Testis (tissue), 3 donors: ENCODE data around the gene SEMA6A. TPM values are rescaled to one million over a fixed set of nuclear protein-coding genes. Genes with fewer than 3 reads are reported as not detected.

ENCODE experiments used
- DNase-seq: peaks from one replicate; pipeline ENCODE4 v3.0.0-alpha.2; 2019
- H3K27ac ChIP-seq, 2 donors: fragments of 200-600 bp; sonication (generic); one replicate each; pipeline ENCODE4 v1.5.1; 2019
- H3K27me3 ChIP-seq: fragments of 200-600 bp; sonication (generic); one replicate; pipeline ENCODE4 v1.5.1; 2019
- H3K36me3 ChIP-seq: fragments of 200-600 bp; sonication (generic); one replicate; pipeline ENCODE4 v1.5.1; 2017; ENCODE audit warnings: low read depth; ENCODE audit errors: missing control alignments
- H3K4me1 ChIP-seq: fragments of 200-600 bp; sonication (generic); one replicate; pipeline ENCODE4 v1.5.1; 2019
- H3K4me3 ChIP-seq, 2 donors: fragments of 200-600 bp; sonication (generic); one replicate each; pipeline ENCODE4 v1.5.1; 2017 to 2019
- H3K9me3 ChIP-seq: fragments of 200-600 bp; sonication (generic); one replicate; pipeline ENCODE4 v1.5.1; 2017
- CTCF ChIP-seq, 3 experiments: fragments of 450-650 bp in 2 of 3; fragments of 200-600 bp in 1 of 3; sonication (generic) in 1 of 3; IDR thresholded peaks; one replicate each; pipeline ENCODE4 v1.5.1; 2016 to 2019; ENCODE audit warnings: antibody characterized with exemption in 3 of 3, mild to moderate bottlenecking in 2 of 3, moderate library complexity in 1 of 3
- POLR2A ChIP-seq: fragments of 450-650 bp; IDR thresholded peaks from one replicate; pipeline ENCODE4 v1.6.1; 2017; ENCODE audit warnings: antibody characterized with exemption, mild to moderate bottlenecking, moderate library complexity
- WGBS, 2 donors: methylation state at CpG; one replicate each; pipeline ENCODE4 v1.1.5; 2018; 5-methylcytosine and 5-hydroxymethylcytosine counted together
- intact Hi-C: fragments of 100-400 bp; cut with DNase I; formaldehyde crosslinking; loops from one replicate; pipeline ENCODE4 v1.15.1; 2023; ENCODE audit warnings: low total_unique reads
- polyA plus RNA-seq: library from polyadenylated mRNA; stranded (reverse); fragments of 350-450 nt; fragmentation: Illumina TruSeq; extraction: RNeasy Lipid Tissue Mini Kit (QIAGEN cat#74804); gene quantifications from one replicate; pipeline ENCODE4 v1.2.3, GENCODE V29; 2014; ENCODE audit warnings: low read depth, low replicate concordance; ENCODE audit not compliant: insufficient read depth
- total RNA-seq, 2 donors: library from RNA; depleted of rRNA; stranded (reverse); fragments of >200 nt; gene quantifications; one replicate each; pipeline ENCODE4 v1.2.3, GENCODE V29; 2016

Gene SEMA6A
- total and polyA plus RNA-seq, 3 donors from 2014 or later = 17.4 to 67.6 (median 52.0) TPM

- Histone ChIP-seq H3K9me3 (no peaks in the 10 kb centered on the region), H3K4me3 (no peak overlapping the region), H3K27me3 (no peaks in the 10 kb centered on the region), H3K36me3 (no peaks in the 10 kb centered on the region), H3K4me1 (peaks cover 23% of the 10 kb centered on the region), H3K27ac (peak overlapping the region; percentile 49 to 59)
- TF ChIP-seq CTCF (IDR thresholded peaks at IDR 0.05) = no peak
- no peak for TF ChIP-seq POLR2A
- intact Hi-C loops = no loop called here
- no peak for DNase-seq
- 50 to 55% methylated on average over 9 of the region's 9 CpGs for WGBS, 2 donors
Measured at GRCh38 chr5:116395226-116395625, 179.4 kb downstream of the SEMA6A start.

GRCh38 chr5:116394186-116394867 is 180.3 kb downstream of the SEMA6A start:
- no peaks in the 10 kb centered on the region for H3K9me3 ChIP-seq
- H3K4me1 ChIP-seq = peaks cover 23% of the 10 kb centered on the region
- no peaks in the 10 kb centered on the region for H3K36me3 ChIP-seq
- peak overlapping the region in 1 of 2 donors; percentile 59 for H3K27ac ChIP-seq
- H3K27me3 ChIP-seq = no peaks in the 10 kb centered on the region
- DNase-seq = no peak
- TF ChIP-seq CTCF (IDR thresholded peaks at IDR 0.05) (no peak), POLR2A (no peak)
- intact Hi-C loops = no loop called here
- H3K4me3 ChIP-seq = no peak overlapping the region
- WGBS, 2 donors = 91 to 92% methylated on average over 5 of the region's 5 CpGs
